HepG2 (cell line): ENCODE data around the gene SH3BP5. TPM values are rescaled to one million over a fixed set of nuclear protein-coding genes. Genes with fewer than 3 reads are reported as not detected.

Source experiments
- ARID3A ChIP-seq: IDR thresholded peaks from 2 replicates; pipeline ENCODE4 v1.6.1; 2012; ENCODE audit warnings: low read depth, low read length, improper control_type of control experiment
- EHMT2 ChIP-seq: fragments of 200-600 bp; sonication (generic); IDR thresholded peaks from 2 replicates; pipeline ENCODE4 v1.7.0; 2017; ENCODE audit warnings: antibody characterized with exemption, low read depth, low read length, borderline replicate concordance
- FUBP1 ChIP-seq: sonication (generic); formaldehyde crosslinking; IDR thresholded peaks from 2 replicates; pipeline ENCODE4 v1.5.1; 2020; ENCODE audit warnings: missing genetic modification reagents, mild to moderate bottlenecking, borderline replicate concordance
- IRX3 ChIP-seq: sonication (generic); formaldehyde crosslinking; IDR thresholded peaks from 2 replicates; pipeline ENCODE4 v1.8.1; 2023; ENCODE audit warnings: mild to moderate bottlenecking, low read depth, missing genetic modification reagents, borderline replicate concordance
- KDM1A ChIP-seq: IDR thresholded peaks from 2 replicates; pipeline ENCODE4 v1.6.1; 2016; ENCODE audit warnings: missing compliant biosample characterization
- PHF20 ChIP-seq: sonication (generic); formaldehyde crosslinking; IDR thresholded peaks from 2 replicates; pipeline ENCODE4 v1.5.0; 2020; ENCODE audit warnings: mild to moderate bottlenecking, missing genetic modification reagents
- PRDM4 ChIP-seq: sonication (generic); formaldehyde crosslinking; IDR thresholded peaks from 2 replicates; pipeline ENCODE4 v1.9.0; 2021; ENCODE audit warnings: missing genetic modification reagents, borderline replicate concordance
- SIN3A ChIP-seq: IDR thresholded peaks from 2 replicates; pipeline ENCODE4 v1.6.1; 2011; ENCODE audit warnings: low read depth, mild to moderate bottlenecking, control low read depth, low read length, borderline replicate concordance
- SMARCC2 ChIP-seq: fragments of 450-650 bp; IDR thresholded peaks from 2 replicates; pipeline ENCODE4 v1.6.1; 2017; ENCODE audit warnings: antibody characterized with exemption, mild to moderate bottlenecking
- SNAPC4 ChIP-seq: sonication (generic); formaldehyde crosslinking; IDR thresholded peaks from 2 replicates; pipeline ENCODE4 v1.4.0; 2020; ENCODE audit warnings: mild to moderate bottlenecking, missing genetic modification reagents
- ZBTB14 ChIP-seq: sonication (generic); formaldehyde crosslinking; IDR thresholded peaks from 2 replicates; pipeline ENCODE4 v1.4.0; 2020; ENCODE audit warnings: missing genetic modification reagents
- ZNF160 ChIP-seq: sonication (generic); formaldehyde crosslinking; IDR thresholded peaks from 2 replicates; pipeline ENCODE4 v1.8.0; 2022; ENCODE audit warnings: mild to moderate bottlenecking, inconsistent platforms, missing genetic modification reagents
- ZNF543 ChIP-seq: sonication (generic); formaldehyde crosslinking; IDR thresholded peaks from 2 replicates; pipeline ENCODE4 v1.4.0; 2020; ENCODE audit warnings: mild to moderate bottlenecking, missing genetic modification reagents
- ZNF652 ChIP-seq: IDR thresholded peaks from 2 replicates; pipeline ENCODE4 v1.6.1; 2016; ENCODE audit warnings: low read depth, borderline replicate concordance
- ZNF841 ChIP-seq: sonication (generic); formaldehyde crosslinking; IDR thresholded peaks from 2 replicates; pipeline ENCODE4 v1.8.1; 2023; ENCODE audit warnings: missing genetic modification reagents, borderline replicate concordance
- polyA plus RNA-seq, 8 experiments: library from polyadenylated mRNA; depleted of rRNA in 3 of 8; stranded (reverse) in 7 of 8; unstranded in 1 of 8; fragments of >200 nt; fragmentation: Illumina TruSeq in 4 of 8; extraction: Trizol in 4 of 8; gene quantifications; 2 replicates each; pipeline versions ENCODE4 v1.2.1 to v1.2.3, GENCODE V29; 2011 to 2016; ENCODE audit warnings: low read depth in 4 of 8, missing spikeins in 1 of 8, mixed read lengths in 1 of 8; ENCODE audit not compliant: insufficient read depth in 1 of 8
- total RNA-seq, 5 experiments: library from RNA; depleted of rRNA; stranded (reverse); fragments of >200 nt; fragmentation: Illumina TruSeq; extraction: Trizol; gene quantifications; 2 replicates each; pipeline ENCODE4 v1.2.3, GENCODE V29; 2016; ENCODE audit warnings: low read depth in 1 of 5

The SH3BP5 gene
- total and polyA plus RNA-seq, 2 of the 13 experiments (the other 11 are each of a cell fraction or from before 2014, with no cell fraction given): 0.09 to 0.16 TPM

- TF ChIP-seq FUBP1 (CRISPR knock-in tag) (no peak), PHF20 (no peak; the same call in none of the 2 replicates), ZNF841 (CRISPR knock-in tag) (no peak), IRX3 (peak; percentile 64; the same call in 1 of the 2 replicates), ZBTB14 (CRISPR knock-in tag) (0 out of 2 replicates have a peak, but pooled peaks have one; percentile 16), PRDM4 (CRISPR knock-in tag) (no peak), ZNF652 (CRISPR knock-in tag) (0 out of 2 replicates have a peak, but pooled peaks have one; percentile 6), SNAPC4 (CRISPR knock-in tag) (no peak), ZNF543 (CRISPR knock-in tag) (peak; percentile 75), ARID3A (peak; percentile 36; the same call in 1 of the 2 replicates), KDM1A (CRISPR knock-in tag) (peak; percentile 58; the same call in 1 of the 2 replicates), SMARCC2 (no peak), EHMT2 (no peak), SIN3A (peak; percentile 57; the same call in 1 of the 2 replicates), ZNF160 (CRISPR knock-in tag) (peak; percentile 82; the same call in 1 of the 2 replicates)
Measured at GRCh38 chr3:15205934-15206661, 126.3 kb downstream of the SH3BP5 start, which contains the start of gene CAPN7 (continued).
